HG02943 (cell line): Measurements from ENCODE around the gene PKD1L1.
"Not testable (repeated sequence)": the region's sequence is repeated elsewhere in the genome, so short reads cannot be mapped to it uniquely, and the experiment has no call there.

Source experiments
- ATAC-seq: cut with Tn5 transposase; IDR thresholded peaks from one replicate; pipeline ENCODE4 v1.9.1; 2021; ENCODE audit warnings: mild to moderate bottlenecking, low read depth, moderate library complexity; ENCODE audit not compliant: unreplicated experiment

PKD1L1 gene

GRCh38 chr7:47965456-47965855 is 17.2 kb upstream of the PKD1L1 start:
- no peak for ATAC-seq

- no peak for ATAC-seq
Measured at GRCh38 chr7:47962262-47962661, 14.0 kb upstream of the PKD1L1 start.

- no peak for ATAC-seq
Measured at GRCh38 chr7:47957156-47957555, 8.9 kb upstream of the PKD1L1 start.

GRCh38 chr7:47956220-47956619 is 8.0 kb upstream of the PKD1L1 start:
- ATAC-seq, result no peak

GRCh38 chr7:47954231-47954911 is 6.1 kb upstream of the PKD1L1 start:
- ATAC-seq, result no peak

GRCh38 chr7:47953822-47954221 is 5.6 kb upstream of the PKD1L1 start:
- no peak for ATAC-seq

GRCh38 chr7:47952224-47952623 is 4.0 kb upstream of the PKD1L1 start:
- ATAC-seq, result no peak

GRCh38 chr7:47951374-47951773 is 3.1 kb upstream of the PKD1L1 start:
- no peak for ATAC-seq

GRCh38 chr7:47950714-47951113 is 2.4 kb upstream of the PKD1L1 start:
- no peak for ATAC-seq

GRCh38 chr7:47949703-47950102 is 1.4 kb upstream of the PKD1L1 start:
- ATAC-seq, result no peak

GRCh38 chr7:47947355-47947749 is 914 bp downstream of the PKD1L1 start:
- ATAC-seq, result no peak

- ATAC-seq, result no peak
Measured at GRCh38 chr7:47946581-47947354, 1.5 kb downstream of the PKD1L1 start.

GRCh38 chr7:47945261-47946015 is 2.8 kb downstream of the PKD1L1 start:
- ATAC-seq, result no peak

GRCh38 chr7:47944536-47945260 is 3.6 kb downstream of the PKD1L1 start:
- ATAC-seq, result no peak

- no peak for ATAC-seq
Measured at GRCh38 chr7:47943676-47944474, 4.4 kb downstream of the PKD1L1 start.

GRCh38 chr7:47942651-47943050 is 5.6 kb downstream of the PKD1L1 start:
- ATAC-seq, result not testable (repeated sequence)

- ATAC-seq, result no peak
Measured at GRCh38 chr7:47942132-47942531, 6.1 kb downstream of the PKD1L1 start.

GRCh38 chr7:47941136-47941844 is 7.0 kb downstream of the PKD1L1 start:
- no peak for ATAC-seq
